ENCODE data around the gene BTN3A1.

Gene BTN3A1

DNA sequence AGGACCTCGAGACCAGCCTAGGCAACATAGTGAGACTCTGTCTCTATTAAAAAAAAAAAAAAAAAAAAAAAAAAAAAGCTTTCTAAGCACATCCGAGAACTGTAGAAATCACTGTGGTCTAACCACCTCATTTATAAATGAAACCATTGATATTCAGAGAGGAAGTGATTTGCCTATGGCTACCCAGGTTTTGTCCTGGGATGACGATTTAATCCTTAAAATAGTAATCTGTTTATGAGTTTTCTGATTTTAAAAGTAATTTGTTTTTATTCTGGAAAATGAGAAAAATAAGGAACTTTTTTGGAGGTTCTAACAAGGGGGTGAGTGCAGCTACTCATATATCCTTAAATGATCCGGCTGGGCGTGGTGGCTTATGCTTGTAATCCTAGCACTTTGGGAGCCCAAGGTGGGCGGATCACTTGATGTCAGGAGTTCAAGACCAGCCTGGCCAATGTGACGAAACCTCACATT is 43.5 kb upstream of the BTN3A1 start (continued):
- TF ChIP-seq, protein P1, sequence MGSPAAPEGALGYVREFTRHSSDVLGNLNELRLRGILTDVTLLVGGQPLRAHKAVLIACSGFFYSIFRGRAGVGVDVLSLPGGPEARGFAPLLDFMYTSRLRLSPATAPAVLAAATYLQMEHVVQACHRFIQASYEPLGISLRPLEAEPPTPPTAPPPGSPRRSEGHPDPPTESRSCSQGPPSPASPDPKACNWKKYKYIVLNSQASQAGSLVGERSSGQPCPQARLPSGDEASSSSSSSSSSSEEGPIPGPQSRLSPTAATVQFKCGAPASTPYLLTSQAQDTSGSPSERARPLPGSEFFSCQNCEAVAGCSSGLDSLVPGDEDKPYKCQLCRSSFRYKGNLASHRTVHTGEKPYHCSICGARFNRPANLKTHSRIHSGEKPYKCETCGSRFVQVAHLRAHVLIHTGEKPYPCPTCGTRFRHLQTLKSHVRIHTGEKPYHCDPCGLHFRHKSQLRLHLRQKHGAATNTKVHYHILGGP (tag by site-specific recombination; IDR thresholded peaks at IDR 0.05) = no peak

DNA sequence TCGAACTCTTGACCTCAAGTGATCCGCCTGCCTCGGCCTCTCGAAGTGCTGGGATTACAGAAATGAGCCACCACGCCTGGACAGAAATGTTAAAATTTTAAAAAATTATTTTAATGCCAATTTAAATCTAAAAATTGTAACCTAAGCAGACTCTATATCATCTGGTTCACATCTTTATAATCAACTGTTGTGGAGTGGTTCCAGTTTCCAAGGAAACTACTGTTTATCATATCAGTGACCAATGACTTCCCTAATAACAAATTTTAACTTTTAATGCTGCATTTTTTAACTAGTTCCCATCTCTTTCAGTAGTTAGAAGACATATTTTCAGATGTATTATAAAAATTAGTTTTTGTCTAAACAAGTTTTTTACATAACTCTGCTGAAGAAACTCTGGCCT is 42.3 kb upstream of the BTN3A1 start:
- ChIA-PET POLR2A (interaction anchor here (0.7 kb wide), 1 partner anchor 26 kb away, joined by 5 read pairs; no protein-coding TSS in a partner anchor), CTCF (interaction anchor here (0.7 kb wide), 1 partner anchor 76 kb away, joined by 3 read pairs; no protein-coding TSS in a partner anchor)
- Histone ChIP-seq H3K27ac (ENCODE audit: extremely low read depth, low read depth, low read length) (no peak overlapping the region), H3K4me1 (ENCODE audit: control insufficient read depth, insufficient read depth, low read length) (peaks cover 8% of the 10 kb centered on the region), H3K36me3 (ENCODE audit: control insufficient read depth in 2 of 2, insufficient read depth in 1 of 2, low read length in 2 of 2) (no peaks in the 10 kb centered on the region), H3K4me3 (ENCODE audit: low read depth, low read length) (no peak overlapping the region), H3K9me3 (ENCODE audit: control insufficient read depth, insufficient read depth, low read depth, low read length) (no peaks in the 10 kb centered on the region)
- TF ChIP-seq ZNF843 (tag by site-specific recombination; IDR thresholded peaks at IDR 0.05) (no peak), ZNF510 (tag by site-specific recombination; IDR thresholded peaks at IDR 0.05; ENCODE audit: insufficient replicate concordance) (no peak), ZNF521 (tag by site-specific recombination; IDR thresholded peaks at IDR 0.05) (no peak), ZNF501 (tag by site-specific recombination; IDR thresholded peaks at IDR 0.05) (no peak)

DNA sequence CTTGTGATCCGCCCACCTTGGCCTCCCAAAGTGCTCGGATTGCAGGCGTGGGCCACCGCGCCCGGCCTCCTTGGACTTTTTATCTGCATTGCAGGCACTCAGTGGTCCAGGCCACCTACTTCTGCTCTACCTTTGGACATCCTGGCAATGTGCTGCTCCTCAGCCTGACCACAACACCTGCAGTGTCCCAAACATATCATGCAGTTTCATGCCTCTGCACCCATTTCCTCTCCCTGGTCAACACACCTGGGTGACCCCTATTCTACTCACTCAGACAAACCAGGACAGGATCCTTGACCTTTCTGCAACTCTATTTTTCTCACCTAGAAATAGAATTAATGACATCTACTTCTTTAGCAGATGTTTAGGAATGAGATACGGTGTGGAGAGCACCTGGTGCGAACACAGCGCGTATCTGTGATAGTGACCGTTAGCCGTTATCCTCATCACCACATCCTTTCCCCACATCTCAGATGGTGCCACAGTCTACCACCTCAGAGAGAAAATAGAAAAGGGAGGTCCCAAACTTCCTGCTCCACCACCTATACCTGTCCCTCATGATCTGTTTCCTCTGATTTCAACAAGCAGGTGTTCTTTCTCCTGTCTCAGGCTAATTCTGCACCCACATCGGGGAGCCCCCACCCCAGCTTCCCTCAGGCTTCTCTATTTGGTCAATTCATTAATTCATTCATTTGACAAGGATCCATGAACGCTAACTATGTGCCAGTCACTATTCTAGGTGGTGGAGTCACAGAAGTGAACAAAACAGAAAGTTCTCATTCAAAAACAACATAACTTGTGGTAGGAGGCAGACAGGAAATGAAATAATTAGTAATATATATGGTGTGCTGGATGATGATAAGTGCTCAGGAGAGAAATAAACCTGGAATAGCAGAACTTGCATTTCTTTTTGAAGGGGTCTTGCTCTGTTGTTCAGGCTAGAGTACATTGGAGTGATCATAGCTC is 41.3 kb upstream of the BTN3A1 start:
- POLR2A ChIA-PET = interaction anchor here (0.6 to 0.7 kb wide), 2 partner anchors 25 to 66 kb away, joined by 3 to 5 read pairs; no protein-coding TSS in a partner anchor
- Histone ChIP-seq H3K27ac (ENCODE audit: extremely low read depth, low read depth, low read length) (no peak overlapping the region), H3K9me3 (ENCODE audit: control insufficient read depth, insufficient read depth, low read depth, low read length) (no peaks in the 10 kb centered on the region), H3K4me3 (ENCODE audit: low read depth, low read length) (no peak overlapping the region), H3K36me3 (ENCODE audit: control insufficient read depth in 2 of 2, insufficient read depth in 1 of 2, low read length in 2 of 2) (no peaks in the 10 kb centered on the region), H3K4me1 (ENCODE audit: control insufficient read depth, insufficient read depth, low read length) (peaks cover 8% of the 10 kb centered on the region)
- CTCF ChIA-PET = no interaction called here
- TF ChIP-seq ZNF157 (tag by site-specific recombination; IDR thresholded peaks at IDR 0.05) (no peak), EGR2 (tag by site-specific recombination; IDR thresholded peaks at IDR 0.05; ENCODE audit: low read depth) (0 out of 2 replicates have a peak, but pooled peaks have one; percentile 16)

DNA sequence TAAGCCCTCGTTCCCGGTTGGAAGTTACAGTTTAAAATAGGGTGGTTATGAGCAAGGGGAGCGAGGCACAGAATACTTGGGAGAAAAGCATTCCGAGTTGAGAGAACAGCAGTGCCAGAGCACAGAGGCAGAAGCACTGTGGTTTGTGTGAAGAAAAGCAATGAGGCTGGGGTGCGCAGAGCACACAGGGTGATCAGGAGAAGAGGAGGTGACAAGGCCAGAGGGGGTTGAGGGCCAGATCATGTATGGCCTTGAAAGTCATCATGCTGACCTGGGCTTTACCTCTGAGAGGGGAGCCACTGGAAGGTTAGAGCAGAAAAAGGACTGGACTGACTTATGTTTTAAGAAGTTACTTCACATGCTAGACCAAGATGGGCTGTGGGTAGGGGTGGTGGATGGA is 40.5 kb upstream of the BTN3A1 start:
- Histone ChIP-seq H3K9me3 (ENCODE audit: control insufficient read depth, insufficient read depth, low read depth, low read length) (no peaks in the 10 kb centered on the region), H3K4me1 (ENCODE audit: control insufficient read depth, insufficient read depth, low read length) (peaks cover 8% of the 10 kb centered on the region), H3K36me3 (ENCODE audit: control insufficient read depth in 2 of 2, insufficient read depth in 1 of 2, low read length in 2 of 2) (no peaks in the 10 kb centered on the region), H3K27ac (ENCODE audit: extremely low read depth, low read depth, low read length) (no peak overlapping the region), H3K4me3 (ENCODE audit: low read depth, low read length) (no peak overlapping the region)
- CTCF ChIA-PET = no interaction called here
- TF ChIP-seq SP2 (tag by site-specific recombination; IDR thresholded peaks at IDR 0.05) (no peak), ZNF747 (tag by site-specific recombination; IDR thresholded peaks at IDR 0.05) (no peak), ZNF777 (tag by site-specific recombination; IDR thresholded peaks at IDR 0.05; ENCODE audit: borderline replicate concordance) (no peak), ZNF211 (tag by site-specific recombination; IDR thresholded peaks at IDR 0.05; ENCODE audit: low read depth) (no peak), KLF1 (tag by site-specific recombination; IDR thresholded peaks at IDR 0.05) (no peak), GFI1B (tag by site-specific recombination; IDR thresholded peaks at IDR 0.05) (no peak), ZBTB20 (tag by site-specific recombination; IDR thresholded peaks at IDR 0.05) (no peak), ZNF510 (tag by site-specific recombination; IDR thresholded peaks at IDR 0.05; ENCODE audit: insufficient replicate concordance) (no peak), ZNF791 (tag by site-specific recombination; IDR thresholded peaks at IDR 0.05) (no peak), GLIS1 (tag by site-specific recombination; IDR thresholded peaks at IDR 0.05) (no peak), ZNF843 (tag by site-specific recombination; IDR thresholded peaks at IDR 0.05) (no peak), ZNF274 (IDR thresholded peaks at IDR 0.05; ENCODE audit: low read length) (no peak), ZNF274 (tag by site-specific recombination; IDR thresholded peaks at IDR 0.05; ENCODE audit: borderline replicate concordance) (no peak), ZNF112 (tag by site-specific recombination; IDR thresholded peaks at IDR 0.05) (no peak)
- TF ChIP-seq, protein P1 (tag by site-specific recombination; IDR thresholded peaks at IDR 0.05) = no peak
- TF ChIP-seq, protein P2, sequence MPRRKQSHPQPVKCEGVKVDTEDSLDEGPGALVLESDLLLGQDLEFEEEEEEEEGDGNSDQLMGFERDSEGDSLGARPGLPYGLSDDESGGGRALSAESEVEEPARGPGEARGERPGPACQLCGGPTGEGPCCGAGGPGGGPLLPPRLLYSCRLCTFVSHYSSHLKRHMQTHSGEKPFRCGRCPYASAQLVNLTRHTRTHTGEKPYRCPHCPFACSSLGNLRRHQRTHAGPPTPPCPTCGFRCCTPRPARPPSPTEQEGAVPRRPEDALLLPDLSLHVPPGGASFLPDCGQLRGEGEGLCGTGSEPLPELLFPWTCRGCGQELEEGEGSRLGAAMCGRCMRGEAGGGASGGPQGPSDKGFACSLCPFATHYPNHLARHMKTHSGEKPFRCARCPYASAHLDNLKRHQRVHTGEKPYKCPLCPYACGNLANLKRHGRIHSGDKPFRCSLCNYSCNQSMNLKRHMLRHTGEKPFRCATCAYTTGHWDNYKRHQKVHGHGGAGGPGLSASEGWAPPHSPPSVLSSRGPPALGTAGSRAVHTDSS (tag by site-specific recombination; IDR thresholded peaks at IDR 0.05) = no peak
- POLR2A ChIA-PET = no interaction called here
